Eye (tissue), 1 donor: ENCODE measurements around the gene HTR4.

Experiments used
- DNase-seq: peaks from one replicate; pipeline ENCODE4 v3.0.0-alpha.2; 2015

HTR4 gene

GRCh38 chr5:148524721-148525120 is 129.6 kb downstream of the HTR4 start:
- DNase-seq, result no peak

GRCh38 chr5:148523139-148523538 is 131.2 kb downstream of the HTR4 start:
- DNase-seq, result no peak

GRCh38 chr5:148515460-148515859 is 138.9 kb downstream of the HTR4 start:
- no peak for DNase-seq

- DNase-seq, result no peak
These were observed 140.0 kb downstream of the HTR4 start for GRCh38 chr5:148514344-148514743.

- DNase-seq, result no peak
These were observed 141.8 kb downstream of the HTR4 start for GRCh38 chr5:148512498-148512897.

GRCh38 chr5:148511810-148512347 is 142.4 kb downstream of the HTR4 start:
- DNase-seq, result no peak

- DNase-seq, result no peak
These were observed 144.4 kb downstream of the HTR4 start for GRCh38 chr5:148509893-148510292.

GRCh38 chr5:148507648-148508047 is 146.7 kb downstream of the HTR4 start:
- no peak for DNase-seq

GRCh38 chr5:148499452-148499851 is 154.9 kb downstream of the HTR4 start:
- DNase-seq, result no peak

- no peak for DNase-seq
These were observed 156.6 kb downstream of the HTR4 start for GRCh38 chr5:148497757-148498156.

- DNase-seq, result no peak
These were observed 162.0 kb downstream of the HTR4 start for GRCh38 chr5:148492351-148492750.

- no peak for DNase-seq
These were observed 162.5 kb downstream of the HTR4 start for GRCh38 chr5:148491793-148492184.

GRCh38 chr5:148491015-148491792 is 163.1 kb downstream of the HTR4 start:
- no peak for DNase-seq

- DNase-seq, result no peak
These were observed 165.6 kb downstream of the HTR4 start for GRCh38 chr5:148488757-148489156.

- no peak for DNase-seq
These were observed 167.9 kb downstream of the HTR4 start for GRCh38 chr5:148486456-148486855.

- DNase-seq, result no peak
These were observed 169.7 kb downstream of the HTR4 start for GRCh38 chr5:148484651-148485050.

- no peak for DNase-seq
These were observed 170.6 kb downstream of the HTR4 start for GRCh38 chr5:148483750-148484149.

- DNase-seq, result peak; percentile 16
These were observed 171.4 kb downstream of the HTR4 start for GRCh38 chr5:148482697-148483462.

GRCh38 chr5:148482196-148482595 is 172.1 kb downstream of the HTR4 start:
- DNase-seq, result no peak

GRCh38 chr5:148477429-148477828 is 176.9 kb downstream of the HTR4 start:
- no peak for DNase-seq

GRCh38 chr5:148476302-148476701 is 178.0 kb downstream of the HTR4 start:
- no peak for DNase-seq

GRCh38 chr5:148474025-148474511 is 180.3 kb downstream of the HTR4 start:
- DNase-seq, result no peak

- no peak for DNase-seq
These were observed 182.9 kb downstream of the HTR4 start for GRCh38 chr5:148471379-148471778.

- no peak for DNase-seq
These were observed 184.8 kb downstream of the HTR4 start for GRCh38 chr5:148469501-148469935.
